HG02970 (cell line): ENCODE measurements around the gene KRTAP5-5.
"Not testable (repeated sequence)": the region's sequence is repeated elsewhere in the genome, so short reads cannot be mapped to it uniquely, and the experiment has no call there.

ENCODE experiments used
- ATAC-seq: cut with Tn5 transposase; IDR thresholded peaks from one replicate; pipeline ENCODE4 v1.9.1; 2021; ENCODE audit warnings: mild to moderate bottlenecking, moderate library complexity, moderate number of reproducible peaks; ENCODE audit not compliant: unreplicated experiment, low FRiP score

KRTAP5-5 gene

DNA sequence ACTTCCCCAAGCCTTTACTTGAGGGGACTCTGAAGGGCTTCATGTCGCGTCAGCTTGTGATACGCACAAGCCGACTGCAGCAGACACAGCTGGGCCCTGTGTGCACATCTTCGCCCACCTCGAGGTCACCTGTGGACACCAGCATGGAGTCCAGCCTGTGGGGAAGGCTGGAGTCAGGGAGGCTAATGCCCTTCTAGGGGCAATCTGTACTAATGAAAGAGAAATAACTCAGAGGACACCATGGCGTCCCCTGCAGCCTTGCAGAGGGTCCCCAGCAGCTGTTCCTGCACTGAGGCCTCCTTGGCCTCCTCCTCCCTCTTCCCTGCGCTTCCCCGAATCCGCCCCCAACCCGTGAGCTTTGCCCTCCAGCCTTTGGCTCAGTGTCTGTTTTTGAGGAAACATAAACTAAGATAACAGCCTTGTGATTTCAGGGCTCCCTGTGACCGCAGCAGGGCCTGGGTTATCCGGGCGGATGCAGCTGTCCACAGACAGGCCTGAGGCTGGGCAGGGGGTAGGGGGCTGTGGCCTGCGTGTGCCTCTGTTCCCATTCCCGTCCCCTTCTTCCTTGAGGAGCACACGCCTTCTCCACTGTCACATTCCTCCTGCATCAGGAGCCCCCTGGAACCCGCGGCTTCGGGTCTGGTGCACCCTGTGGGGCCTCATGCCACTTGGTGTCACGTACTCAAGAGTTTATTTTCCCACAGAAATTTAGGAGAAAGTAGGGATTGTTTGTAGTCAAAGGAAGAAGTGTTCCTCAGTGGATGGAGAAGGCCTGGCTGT, 25.0 kb downstream of the KRTAP5-5 start:
- no peak for ATAC-seq

DNA sequence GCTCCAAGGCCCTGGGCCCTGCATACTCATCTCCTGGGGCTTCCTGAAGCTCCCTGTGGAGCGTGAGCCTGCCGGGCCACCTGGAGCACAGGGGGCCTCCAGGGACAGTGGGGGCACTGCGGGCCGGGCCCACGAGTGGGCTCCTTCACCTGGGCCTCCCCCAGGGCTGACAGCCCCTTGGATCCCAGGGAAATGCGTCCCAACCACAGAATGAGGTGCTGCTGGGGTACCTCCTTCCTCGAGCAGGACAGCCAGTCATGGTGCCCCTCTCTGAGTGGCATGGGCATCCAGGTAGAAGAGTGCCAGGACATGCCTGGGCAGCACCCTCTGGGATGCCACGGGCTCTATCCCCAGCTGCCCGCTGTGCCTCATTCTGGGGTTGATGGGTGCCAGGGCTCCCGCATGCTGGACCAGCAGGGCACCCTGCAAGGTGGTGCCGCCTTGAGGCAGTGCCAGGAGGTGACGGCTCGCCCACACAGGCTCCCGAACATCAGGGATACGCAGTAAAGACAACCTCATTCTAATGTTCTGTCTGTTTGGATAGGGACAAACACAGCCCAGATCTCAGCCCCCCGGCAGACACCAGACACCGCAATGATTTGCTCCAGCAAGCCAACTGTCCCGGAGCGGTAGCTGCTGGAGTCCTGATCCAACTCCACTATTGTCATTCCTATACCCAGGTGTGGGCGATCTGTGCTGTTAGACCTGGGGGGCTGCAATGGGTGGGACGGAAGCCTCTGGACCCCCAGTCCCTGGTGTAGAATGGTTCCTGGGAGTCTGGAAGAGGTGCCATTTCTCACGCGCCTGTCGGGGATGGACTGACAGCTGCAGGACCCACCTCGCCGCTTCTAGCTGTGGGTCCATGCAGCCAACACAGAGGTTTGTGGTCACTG, 25.8 kb downstream of the KRTAP5-5 start:
- ATAC-seq = no peak

DNA sequence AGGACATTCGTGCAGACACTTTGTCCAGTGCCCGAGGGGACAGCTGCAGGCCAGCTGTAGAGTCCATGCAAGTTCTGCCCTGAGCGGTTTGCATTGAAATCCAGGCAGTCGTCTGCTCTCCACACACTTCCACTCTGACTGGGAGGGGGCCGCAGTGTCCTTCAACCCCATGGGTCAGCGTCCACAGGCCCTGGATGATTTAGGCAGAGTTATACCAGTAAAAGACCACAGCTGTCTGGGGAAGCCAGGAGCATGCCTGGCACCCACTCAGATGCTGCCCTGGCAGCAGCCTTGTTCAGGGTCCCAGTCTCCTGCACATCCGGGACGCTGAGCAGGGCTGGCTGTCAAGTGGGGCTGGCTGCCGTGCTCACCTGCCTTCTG, 26.5 kb downstream of the KRTAP5-5 start:
- ATAC-seq = no peak

DNA sequence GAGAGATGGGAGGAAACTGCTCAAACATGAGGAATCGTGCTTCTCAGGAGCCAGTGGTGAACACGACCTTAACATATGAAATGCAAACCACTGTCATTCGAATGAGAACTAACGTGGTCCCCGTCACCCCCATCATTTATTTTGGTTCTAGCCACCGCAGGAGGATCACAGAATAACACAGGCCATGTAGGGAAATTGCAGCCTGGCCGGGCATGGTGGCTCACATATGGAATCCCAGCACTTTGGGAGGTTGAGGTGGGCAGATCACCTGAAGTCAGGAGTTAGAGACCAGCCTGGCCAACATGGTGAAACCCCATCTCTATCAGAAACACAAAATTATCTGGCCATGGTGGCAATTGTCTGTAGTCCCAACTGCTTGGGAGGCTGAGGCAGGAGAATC, 27.1 kb downstream of the KRTAP5-5 start:
- ATAC-seq = no peak

DNA sequence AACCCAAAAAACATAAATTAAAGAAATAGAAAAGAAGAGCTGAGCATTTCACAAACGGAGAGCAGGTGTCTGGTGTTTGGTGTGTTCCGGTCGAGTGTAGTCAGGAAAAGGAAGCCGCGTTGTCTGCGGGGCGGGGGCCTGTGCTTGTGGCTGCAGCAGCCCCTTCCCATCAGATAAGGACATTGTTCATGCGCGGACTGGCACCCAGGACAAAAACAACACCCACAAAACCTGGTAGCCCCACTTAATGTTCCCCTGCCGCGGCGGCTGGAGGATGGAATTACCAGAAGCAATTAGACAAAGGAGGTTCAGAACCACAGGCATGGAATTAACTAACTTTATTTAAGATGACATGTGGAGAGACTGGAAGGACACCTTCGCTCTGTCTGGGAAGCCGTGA, 29.9 kb downstream of the KRTAP5-5 start:
- no peak for ATAC-seq

DNA sequence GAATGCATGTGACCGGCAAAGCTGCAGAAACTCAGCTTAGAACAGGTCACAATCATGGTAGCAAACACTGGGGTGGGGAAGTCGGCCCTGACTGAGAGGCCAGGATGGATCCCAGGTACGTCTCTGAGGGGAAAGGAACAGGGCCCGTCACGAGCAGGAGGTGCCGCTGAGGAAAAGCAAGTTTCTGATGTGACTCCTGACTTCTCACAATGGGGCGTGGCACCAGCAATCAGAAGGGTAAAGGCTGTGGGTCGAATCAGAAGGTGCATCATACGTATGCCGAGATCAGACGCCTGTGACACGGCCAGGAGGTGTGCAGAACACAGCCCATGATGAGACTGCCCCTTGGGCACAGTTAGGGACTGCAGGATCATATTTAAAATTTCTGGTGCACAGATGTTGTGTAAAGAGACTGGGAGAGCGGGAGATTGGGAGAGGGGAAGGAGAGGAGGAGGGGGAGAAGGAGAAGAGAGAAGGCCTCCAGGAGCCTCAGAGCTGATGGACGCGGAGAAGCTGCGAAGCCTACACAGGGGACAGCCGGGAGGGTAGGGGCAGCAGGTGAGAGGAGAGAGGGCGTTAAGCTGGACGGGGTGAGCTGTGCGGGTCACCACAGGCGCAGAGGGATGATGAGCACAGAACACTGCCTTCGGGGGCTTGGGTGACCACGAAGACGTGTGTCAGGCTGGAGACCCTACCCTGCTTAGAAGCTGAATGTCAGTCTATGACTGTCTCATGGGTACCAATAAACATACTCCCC, 30.7 kb downstream of the KRTAP5-5 start:
- no peak for ATAC-seq

DNA sequence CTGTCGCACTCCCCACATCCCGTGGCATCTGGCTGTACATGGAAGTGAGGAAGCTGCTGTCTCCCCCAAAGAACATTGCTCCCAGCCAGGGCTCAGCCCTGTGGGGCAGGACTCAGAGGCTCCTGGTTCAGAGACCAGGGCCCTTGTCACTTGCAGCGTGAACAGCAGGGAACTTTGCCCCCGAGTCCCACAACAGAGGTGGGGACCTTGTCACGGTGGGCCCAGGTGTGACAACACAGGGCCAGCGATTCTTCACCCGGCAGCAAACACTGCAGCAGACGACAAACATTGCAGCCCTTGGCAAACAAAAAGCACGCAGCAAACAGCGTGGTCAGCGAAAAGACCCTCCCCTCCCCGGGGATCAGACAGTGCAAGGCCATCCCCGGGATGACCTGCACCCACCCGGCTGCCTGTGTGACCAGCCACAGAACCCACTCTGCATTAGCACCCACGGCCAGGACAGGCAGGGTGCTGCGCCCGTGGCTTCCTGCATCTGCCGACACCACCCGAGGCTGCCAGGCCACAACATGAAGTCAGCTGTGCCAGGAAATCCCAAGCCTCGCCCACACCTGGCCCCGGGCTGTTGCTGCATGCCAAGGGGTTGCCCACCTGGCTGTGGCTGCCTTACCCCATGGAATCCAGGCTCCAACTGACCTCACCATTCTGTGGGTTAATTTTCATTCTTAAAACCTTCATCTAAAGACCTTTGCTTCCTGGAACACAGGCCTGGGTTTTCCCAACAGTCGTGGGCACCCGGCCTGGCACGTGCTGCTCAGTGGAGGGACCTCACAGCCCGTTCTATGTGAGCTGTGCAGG, 32.1 kb downstream of the KRTAP5-5 start:
- not testable (repeated sequence) for ATAC-seq

DNA sequence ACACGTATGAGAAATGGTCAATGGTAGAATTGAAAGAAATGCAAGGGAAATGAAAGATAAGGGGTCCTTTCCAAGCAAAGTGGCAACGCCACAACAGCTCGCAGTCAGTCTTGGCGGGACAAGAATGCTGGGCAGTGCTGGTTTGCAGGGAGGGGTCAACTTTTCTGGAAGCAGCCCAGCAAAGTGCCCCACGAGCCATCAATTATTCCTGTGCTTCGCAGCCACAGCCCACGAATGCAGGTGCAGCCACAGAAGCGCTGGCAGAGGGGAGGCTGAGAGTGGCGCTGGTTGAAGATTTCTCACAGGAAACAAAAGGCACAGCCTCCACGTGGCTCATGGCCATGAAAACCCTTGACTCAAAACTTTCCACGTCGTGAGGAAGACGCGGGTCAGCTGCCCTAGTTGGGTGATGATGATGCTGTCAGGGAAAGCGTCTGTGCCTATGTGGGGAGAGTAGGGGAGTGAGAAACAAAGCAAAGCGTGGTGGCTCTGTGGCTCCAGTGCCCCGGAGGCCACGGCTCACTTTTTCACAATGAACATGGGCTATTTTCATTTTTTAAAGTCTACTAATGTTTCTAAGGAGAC, 33.2 kb downstream of the KRTAP5-5 start:
- not testable (repeated sequence) for ATAC-seq

DNA sequence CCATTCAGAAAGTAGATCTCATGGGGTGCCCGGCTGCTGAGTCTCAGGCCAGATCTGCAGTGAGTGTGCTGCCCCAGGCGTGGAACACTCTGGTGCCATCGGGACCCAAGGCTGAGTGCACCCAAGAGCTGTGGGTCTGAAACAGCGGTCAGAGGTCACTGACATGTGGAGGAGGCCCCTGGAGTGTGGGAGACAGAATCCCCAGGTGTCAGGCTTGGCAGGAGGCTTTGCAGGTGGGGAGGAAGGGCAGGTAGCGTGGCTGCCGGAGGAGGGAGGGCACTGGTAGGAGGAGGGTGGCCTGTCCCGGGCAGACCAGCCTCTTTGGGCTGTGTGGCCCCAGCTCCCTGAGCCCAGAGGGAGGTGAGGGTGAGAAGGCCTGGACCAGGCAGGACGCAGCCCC, 35.7 kb downstream of the KRTAP5-5 start:
- ATAC-seq = no peak

DNA sequence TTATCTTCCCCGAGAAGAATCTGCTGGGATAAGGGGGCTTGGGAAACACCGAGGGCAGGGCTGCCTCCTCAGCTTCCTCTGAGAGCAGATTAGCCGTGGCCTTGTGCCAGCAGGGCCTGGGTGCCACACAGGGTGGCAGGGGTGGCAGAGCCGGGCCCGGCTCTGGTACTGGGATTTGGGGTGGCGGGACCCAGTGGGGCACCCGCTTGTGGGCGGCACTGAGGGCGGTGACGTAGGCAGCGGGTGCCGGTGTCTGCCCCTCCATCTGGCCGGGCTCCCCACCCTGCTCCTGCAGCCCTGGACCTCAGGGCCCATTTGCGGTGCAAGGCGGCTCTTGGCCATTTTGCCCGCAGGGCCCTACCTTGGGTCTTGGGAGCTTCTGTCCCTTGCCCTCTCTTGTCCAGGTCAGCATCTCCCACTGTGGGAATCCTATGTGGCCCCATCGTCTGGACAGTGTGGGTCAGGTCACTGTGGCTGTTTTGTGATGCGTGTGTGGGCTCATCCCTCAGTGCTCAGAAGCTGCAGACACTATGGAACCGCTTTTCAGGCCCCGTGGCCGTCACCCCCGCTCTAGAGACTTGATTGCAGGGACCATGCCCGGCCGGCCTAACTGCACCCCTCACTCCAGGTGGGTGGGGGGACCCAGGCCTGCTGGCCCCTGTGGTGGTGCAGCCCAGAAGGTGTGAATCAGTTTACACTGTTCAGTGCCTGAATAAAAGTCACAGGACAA, 37.7 kb downstream of the KRTAP5-5 start:
- no peak for ATAC-seq

DNA sequence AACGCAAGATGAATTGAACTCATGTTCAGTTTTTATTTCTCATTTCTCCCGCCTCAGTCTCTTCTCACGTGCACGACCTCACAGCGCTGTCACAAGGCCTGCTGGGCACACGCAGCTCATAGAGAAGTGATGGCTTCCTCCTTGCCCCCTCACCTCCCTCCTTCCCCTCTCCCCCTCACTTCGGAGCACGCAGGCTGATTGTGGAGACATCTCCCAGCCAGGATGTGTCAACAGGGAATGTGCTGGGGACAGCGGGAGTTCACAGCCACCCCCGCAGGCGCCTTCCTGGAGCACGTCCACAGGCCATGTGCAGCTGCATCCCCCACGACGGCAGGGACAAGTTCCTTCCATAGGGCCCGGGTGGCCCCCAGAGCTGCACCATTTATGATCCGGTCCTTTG, 38.3 kb downstream of the KRTAP5-5 start:
- ATAC-seq = no peak

DNA sequence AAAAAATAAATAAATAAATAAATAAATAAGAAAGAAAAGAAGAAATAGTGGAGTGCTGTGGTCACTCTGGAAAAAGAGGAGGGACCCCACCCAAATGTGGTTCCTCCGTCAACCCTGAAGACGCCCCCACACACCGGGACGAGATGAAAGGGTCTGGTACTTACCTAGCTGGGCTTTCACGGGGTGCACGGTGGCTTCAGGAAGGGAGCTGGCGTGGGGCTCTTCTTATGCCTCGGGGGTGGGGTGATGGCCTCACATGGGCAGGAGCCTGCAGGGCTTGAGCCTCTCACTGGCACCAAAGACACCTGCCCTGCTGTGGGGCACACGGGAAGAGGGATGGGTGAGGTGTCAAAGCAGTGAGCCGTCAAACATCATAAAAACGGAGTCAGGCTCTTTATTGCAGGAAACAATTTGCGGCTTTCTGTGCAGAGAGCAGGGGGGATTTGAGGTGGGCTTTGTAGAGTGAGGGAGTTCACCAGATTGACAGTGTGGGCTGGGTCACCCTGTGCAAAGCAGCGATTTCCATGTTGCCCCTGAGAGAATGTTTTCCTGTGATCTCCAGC, 39.4 kb downstream of the KRTAP5-5 start:
- no peak for ATAC-seq

DNA sequence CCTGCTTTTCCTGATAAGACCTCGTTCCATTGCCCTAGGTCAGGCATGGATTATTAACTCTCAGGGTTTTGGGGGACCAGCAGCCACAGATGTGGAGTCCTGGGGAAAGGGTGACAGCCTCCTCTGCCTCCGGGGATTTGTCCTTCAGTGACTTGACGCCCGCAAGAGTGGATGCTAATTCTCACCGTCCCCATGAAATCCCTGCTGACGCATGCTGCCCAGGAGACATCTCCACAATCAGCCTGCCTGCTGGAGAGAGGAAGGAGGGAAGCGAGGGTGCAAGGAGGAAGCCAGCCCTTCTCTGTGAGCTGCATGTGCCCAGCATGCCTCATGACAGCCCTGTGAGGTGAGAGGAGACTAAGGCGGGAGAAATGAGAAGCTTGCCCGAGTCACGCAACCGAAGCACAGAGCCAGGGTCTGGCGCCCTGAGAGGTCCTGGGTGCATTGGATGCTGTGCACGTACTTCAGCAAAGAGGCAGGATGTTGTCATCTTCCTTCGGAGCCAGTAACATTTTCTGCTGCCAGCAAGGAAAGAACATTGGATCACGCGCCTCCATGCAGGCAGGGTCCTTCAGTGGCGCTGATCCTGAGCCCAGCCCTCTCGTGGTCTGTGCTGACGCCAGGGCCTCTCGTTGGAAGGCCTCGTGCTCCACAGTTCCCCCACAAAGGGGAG, 40.1 kb downstream of the KRTAP5-5 start:
- ATAC-seq = no peak

DNA sequence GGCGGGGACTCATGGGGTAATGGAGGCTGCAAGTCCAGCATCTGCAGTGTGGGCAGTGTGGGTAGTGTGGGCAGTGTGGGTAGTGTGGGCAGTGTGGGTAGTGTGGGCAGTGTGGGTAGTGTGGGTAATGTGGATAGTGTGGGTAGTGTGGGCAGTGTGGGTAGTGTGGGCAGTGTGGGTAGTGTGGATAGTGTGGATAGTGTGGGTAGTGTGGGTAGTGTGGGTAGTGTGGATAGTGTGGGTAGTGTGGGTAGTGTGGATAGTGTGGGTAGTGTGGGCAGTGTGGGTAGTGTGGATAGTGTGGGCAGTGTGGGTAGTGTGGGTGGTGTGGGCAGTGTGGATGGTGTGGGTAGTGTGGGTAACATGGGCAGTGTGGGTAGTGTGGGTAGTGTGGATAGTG, 40.9 kb downstream of the KRTAP5-5 start:
- not testable (repeated sequence) for ATAC-seq

DNA sequence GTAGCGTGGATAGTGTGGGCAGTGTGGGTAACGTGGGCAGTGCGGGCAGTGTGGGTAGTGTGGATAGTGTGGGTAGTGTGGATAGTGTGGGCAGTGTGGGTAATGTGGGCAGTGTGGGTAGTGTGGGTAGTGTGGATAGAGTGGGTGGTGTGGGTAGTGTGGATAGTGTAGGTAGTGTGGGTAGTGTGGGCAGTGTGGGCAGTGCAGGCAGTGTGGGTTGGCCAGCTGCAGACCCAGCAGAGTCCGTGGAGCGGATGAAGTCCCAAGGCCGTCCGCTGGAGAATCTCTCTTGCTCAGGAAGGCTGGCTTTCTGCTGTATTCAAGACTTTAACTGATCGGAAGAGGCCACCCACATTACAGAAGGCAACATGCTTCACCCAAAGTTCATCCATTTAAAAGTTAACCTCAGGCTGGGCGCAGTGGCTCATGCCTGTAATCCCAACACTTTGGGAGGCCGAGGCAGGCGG, 41.4 kb downstream of the KRTAP5-5 start:
- ATAC-seq = no peak

DNA sequence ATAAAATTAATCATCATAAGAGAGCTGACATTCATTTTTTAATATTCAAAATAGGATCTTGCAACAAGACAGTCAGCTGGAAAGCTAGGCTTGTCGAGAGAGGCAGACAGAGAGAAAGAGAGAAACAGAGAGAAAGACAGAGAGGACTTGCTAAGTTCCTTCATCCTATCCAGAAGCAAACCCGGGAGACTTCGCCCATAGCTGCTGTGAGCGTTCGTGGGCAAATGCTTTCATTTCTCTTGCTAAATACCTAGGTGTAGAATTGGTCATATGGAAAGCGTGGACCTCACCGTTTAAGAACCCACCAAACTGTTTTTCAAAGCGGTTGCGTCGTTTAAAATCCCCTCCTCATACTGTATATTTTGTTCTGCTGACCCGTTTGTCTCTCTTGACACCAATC, 42.1 kb downstream of the KRTAP5-5 start:
- no peak for ATAC-seq

DNA sequence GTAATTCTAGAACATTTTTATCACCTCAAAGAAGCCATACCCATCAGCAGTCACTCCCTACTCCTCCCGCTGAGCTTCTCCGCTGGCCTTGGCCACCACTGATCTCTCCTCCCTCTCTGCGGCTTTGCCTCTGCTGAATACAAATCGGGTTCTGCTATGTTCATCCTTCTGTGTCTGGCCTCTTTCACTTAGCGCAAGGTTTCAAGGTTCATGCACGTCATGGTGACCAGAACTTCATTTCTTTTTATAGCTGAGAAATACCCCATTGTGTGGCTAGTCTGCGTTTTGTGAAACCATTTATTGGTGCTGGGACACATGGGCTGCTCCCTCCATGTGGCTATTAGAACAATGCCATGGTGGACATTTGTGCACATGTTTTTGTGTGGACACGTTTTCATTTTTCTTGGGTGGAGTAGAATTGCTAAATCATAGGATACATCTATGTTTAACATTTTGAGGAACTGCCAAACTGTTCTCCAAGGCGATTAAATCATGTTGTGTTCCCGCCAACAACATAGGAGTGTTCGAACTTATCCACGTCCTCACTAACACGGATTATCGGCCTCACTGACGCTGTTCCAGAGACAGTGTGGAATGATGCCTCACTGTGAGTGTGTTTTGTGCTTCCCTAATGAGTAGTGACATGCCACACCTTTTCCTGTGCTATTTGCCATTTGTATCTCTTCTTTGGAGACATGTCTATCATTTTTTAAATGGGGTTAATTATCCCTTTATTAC, 43.2 kb downstream of the KRTAP5-5 start:
- ATAC-seq = no peak
